Measurements from ENCODE around the gene PRR15.
"Not testable (repeated sequence)": the region's sequence is repeated elsewhere in the genome, so short reads cannot be mapped to it uniquely, and the experiment has no call there.

Gene PRR15

GRCh38 chr7:29523728-29524127 lies 39.9 kb upstream of the PRR15 start:
- no peak overlapping the region for H3K27ac ChIP-seq (ENCODE audit: low read length)
- no peak for ATAC-seq (ENCODE audit: insufficient read depth, low read depth)

GRCh38 chr7:29527505-29528108 lies 36.0 kb upstream of the PRR15 start:
- no peaks in the 10 kb centered on the region for H3K79me2 ChIP-seq (ENCODE audit: insufficient read depth, low read length)
- DNase-seq = no peak
- H3K4me1 ChIP-seq (ENCODE audit: insufficient read depth, low read length) = no peaks in the 10 kb centered on the region
- no peak overlapping the region for H3K4me3 ChIP-seq (ENCODE audit: low read depth in 1 of 2, low read length in 2 of 2)
- no peaks in the 10 kb centered on the region for H3K9me3 ChIP-seq (ENCODE audit: insufficient read depth, low read length, severe bottlenecking)
- no peak overlapping the region for H3K4me2 ChIP-seq (ENCODE audit: insufficient read depth, low read length)
- ATAC-seq (ENCODE audit: insufficient read depth, low read depth) = no peak
- H3K9ac ChIP-seq (ENCODE audit: low read depth, low read length) = no peak overlapping the region
- no peaks in the 10 kb centered on the region for H4K20me1 ChIP-seq (ENCODE audit: insufficient read depth, low read length)
- no peaks in the 10 kb centered on the region for H3K36me3 ChIP-seq (ENCODE audit: insufficient read depth, low read length)
- no peaks in the 10 kb centered on the region for H3K27me3 ChIP-seq (ENCODE audit: insufficient read depth, low read length, poor library complexity)
- no peak overlapping the region for H2AFZ ChIP-seq (ENCODE audit: low read depth, low read length)
- TF ChIP-seq CTCF (IDR thresholded peaks at IDR 0.05; ENCODE audit: borderline replicate concordance, extremely low read depth, low read length, poor library complexity, severe bottlenecking) = no peak
- TF ChIP-seq EZH2 (IDR thresholded peaks at IDR 0.05; ENCODE audit: borderline replicate concordance, low read depth, low read length, severe bottlenecking) = no peak
- H3K27ac ChIP-seq (ENCODE audit: low read length) = no peak overlapping the region

More at GRCh38 chr7:29523728-29524127, 39.9 kb upstream of the PRR15 start:
- Histone ChIP-seq H2AFZ (ENCODE audit: low read depth, low read length) (no peak overlapping the region), H3K79me2 (ENCODE audit: insufficient read depth, low read length) (no peaks in the 10 kb centered on the region), H3K4me1 (ENCODE audit: insufficient read depth, low read length) (no peaks in the 10 kb centered on the region), H3K9me3 (ENCODE audit: insufficient read depth, low read length, severe bottlenecking) (no peaks in the 10 kb centered on the region), H3K9ac (ENCODE audit: low read depth, low read length) (no peak overlapping the region), H3K27me3 (ENCODE audit: insufficient read depth, low read length, poor library complexity) (no peaks in the 10 kb centered on the region), H3K36me3 (ENCODE audit: insufficient read depth, low read length) (no peaks in the 10 kb centered on the region), H3K4me2 (ENCODE audit: insufficient read depth, low read length) (no peak overlapping the region), H4K20me1 (ENCODE audit: insufficient read depth, low read length) (no peaks in the 10 kb centered on the region), H3K4me3 (ENCODE audit: low read depth in 1 of 2, low read length in 2 of 2) (no peak overlapping the region)
- TF ChIP-seq CTCF (IDR thresholded peaks at IDR 0.05; ENCODE audit: borderline replicate concordance, extremely low read depth, low read length, poor library complexity, severe bottlenecking) = no peak
- DNase-seq = no peak

- not testable (repeated sequence) for H3K9ac ChIP-seq (ENCODE audit: low read depth, low read length); H3K4me2 ChIP-seq (ENCODE audit: insufficient read depth, low read length); H3K4me3 ChIP-seq (ENCODE audit: low read depth in 1 of 2, low read length in 2 of 2); H3K36me3 ChIP-seq (ENCODE audit: insufficient read depth, low read length); DNase-seq; H4K20me1 ChIP-seq (ENCODE audit: insufficient read depth, low read length); H3K4me1 ChIP-seq (ENCODE audit: insufficient read depth, low read length); H2AFZ ChIP-seq (ENCODE audit: low read depth, low read length); H3K79me2 ChIP-seq (ENCODE audit: insufficient read depth, low read length); H3K27ac ChIP-seq (ENCODE audit: low read length); H3K27me3 ChIP-seq (ENCODE audit: insufficient read depth, low read length, poor library complexity); H3K9me3 ChIP-seq (ENCODE audit: insufficient read depth, low read length, severe bottlenecking); ATAC-seq (ENCODE audit: insufficient read depth, low read depth)
Measured at GRCh38 chr7:29528526-29528925, 35.1 kb upstream of the PRR15 start.

GRCh38 chr7:29538389-29538788 lies 25.2 kb upstream of the PRR15 start:
- H3K9ac ChIP-seq (ENCODE audit: low read depth, low read length) = no peak overlapping the region
- H3K9me3 ChIP-seq (ENCODE audit: insufficient read depth, low read length, severe bottlenecking) = no peaks in the 10 kb centered on the region
- no peak for TF ChIP-seq CTCF (IDR thresholded peaks at IDR 0.05; ENCODE audit: borderline replicate concordance, extremely low read depth, low read length, poor library complexity, severe bottlenecking)
- no peak for TF ChIP-seq EZH2 (IDR thresholded peaks at IDR 0.05; ENCODE audit: borderline replicate concordance, low read depth, low read length, severe bottlenecking)
- DNase-seq = no peak
- no peak overlapping the region for H2AFZ ChIP-seq (ENCODE audit: low read depth, low read length)
- no peaks in the 10 kb centered on the region for H3K36me3 ChIP-seq (ENCODE audit: insufficient read depth, low read length)
- no peaks in the 10 kb centered on the region for H3K4me1 ChIP-seq (ENCODE audit: insufficient read depth, low read length)
- no peaks in the 10 kb centered on the region for H3K27me3 ChIP-seq (ENCODE audit: insufficient read depth, low read length, poor library complexity)
- H3K4me3 ChIP-seq (ENCODE audit: low read depth in 1 of 2, low read length in 2 of 2) = no peak overlapping the region
- H3K27ac ChIP-seq (ENCODE audit: low read length) = no peak overlapping the region
- H3K4me2 ChIP-seq (ENCODE audit: insufficient read depth, low read length) = no peak overlapping the region
- ATAC-seq (ENCODE audit: insufficient read depth, low read depth) = no peak
- no peaks in the 10 kb centered on the region for H4K20me1 ChIP-seq (ENCODE audit: insufficient read depth, low read length)
- no peaks in the 10 kb centered on the region for H3K79me2 ChIP-seq (ENCODE audit: insufficient read depth, low read length)

Data from DND-41 (cell line).